Common myeloid progenitor, CD34-positive (primary cell): ENCODE measurements around the gene POLR1E.

ENCODE experiments used
- CTCF ChIA-PET: fragments of 350-600 bp; sonication (Branson Sonifier 250); formaldehyde crosslinking; loops from one replicate; lab custom pipeline; 2021; ENCODE audit warnings: antibody characterized with exemption; lab: Charles Lee
- POLR2A ChIA-PET: fragments of 350-600 bp; sonication (Branson Sonifier 250); formaldehyde crosslinking; loops from one replicate; lab custom pipeline; 2021; ENCODE audit warnings: antibody characterized with exemption; lab: Charles Lee
- DNase-seq, 3 donors: peaks; one replicate each; pipeline versions ENCODE4 v3.0.0 to v3.0.0-alpha.2; 2013
- H3K27ac ChIP-seq, 2 experiments: 1 replicate in 1 of 2; 2 replicates in 1 of 2; pipeline ENCODE4 v1.7.0; 2013; ENCODE audit warnings: inconsistent platforms in 2 of 2, low read length in 2 of 2, mild to moderate bottlenecking in 2 of 2, low read depth in 1 of 2, moderate library complexity in 1 of 2; ENCODE audit not compliant: severe bottlenecking in 2 of 2, insufficient read depth in 1 of 2, poor library complexity in 1 of 2
- H3K27me3 ChIP-seq, 5 experiments: replicated peaks in 2 of 5; 1 replicate in 3 of 5; 2 replicates in 2 of 5; pipeline versions ENCODE4 v1.6.1 to v1.7.0; 2013; ENCODE audit warnings: low read length in 4 of 5, mild to moderate bottlenecking in 2 of 5, moderate library complexity in 2 of 5, inconsistent platforms in 1 of 5; ENCODE audit not compliant: insufficient read depth in 5 of 5, control insufficient read depth in 4 of 5
- H3K36me3 ChIP-seq, 4 experiments: 1 replicate in 2 of 4; 2 replicates in 2 of 4; pipeline versions ENCODE4 v1.6.1 to v1.7.0; 2013; ENCODE audit warnings: low read length in 3 of 4, control low read depth in 1 of 4, mild to moderate bottlenecking in 1 of 4; ENCODE audit not compliant: control insufficient read depth in 4 of 4, insufficient read depth in 4 of 4
- H3K4me1 ChIP-seq, 4 experiments: 1 replicate in 3 of 4; 2 replicates in 1 of 4; pipeline versions ENCODE4 v1.6.1 to v1.7.1; 2013; ENCODE audit warnings: low read length in 3 of 4, mild to moderate bottlenecking in 3 of 4, control low read depth in 1 of 4, inconsistent platforms in 1 of 4, moderate library complexity in 1 of 4; ENCODE audit not compliant: control insufficient read depth in 4 of 4, insufficient read depth in 4 of 4; ENCODE audit errors: control extremely low read depth in 1 of 4
- H3K4me3 ChIP-seq, 7 experiments: 1 replicate in 4 of 7; 2 replicates in 3 of 7; pipeline versions ENCODE4 v1.5.1 to v1.7.0; 2013; ENCODE audit warnings: mild to moderate bottlenecking in 7 of 7, low read length in 6 of 7, moderate library complexity in 6 of 7, inconsistent platforms in 2 of 7, low read depth in 2 of 7, control low read depth in 1 of 7; ENCODE audit not compliant: insufficient read depth in 4 of 7, control insufficient read depth in 1 of 7; ENCODE audit errors: extremely low read depth in 1 of 7
- H3K9me3 ChIP-seq, 5 experiments: 1 replicate in 4 of 5; 2 replicates in 1 of 5; pipeline versions ENCODE4 v1.6.1 to v1.7.1; 2013; ENCODE audit warnings: low read length in 4 of 5, mild to moderate bottlenecking in 2 of 5, inconsistent platforms in 1 of 5, low read depth in 1 of 5, moderate library complexity in 1 of 5; ENCODE audit not compliant: control insufficient read depth in 4 of 5, insufficient read depth in 2 of 5; ENCODE audit errors: control extremely low read depth in 1 of 5
- WGBS: methylation state at CpG from one replicate; pipeline ENCODE4 v1.1.5; 2013; ENCODE audit not compliant: insufficient coverage; 5-methylcytosine and 5-hydroxymethylcytosine counted together

Gene POLR1E

GRCh38 chr9:37452611-37453010, 33.1 kb upstream of the POLR1E start:
- H3K36me3 ChIP-seq: peaks cover 5 to 21% (median 14%) of the 10 kb centered on the region in 4 experiments
- H3K4me1 ChIP-seq: peaks cover 0 to 3% (median 2%) of the 10 kb centered on the region in 4 experiments
- no peaks in the 10 kb centered on the region for H3K27me3 ChIP-seq
- H3K4me3 ChIP-seq: no peak overlapping the region
- no peak overlapping the region for H3K27ac ChIP-seq
- WGBS: no CpG with 5 or more reads among the region's 1 CpG
- CTCF ChIA-PET: interaction anchor here (1.0 to 1.2 kb wide), 2 partner anchors 10 kb away, joined by 3 to 5 read pairs; no protein-coding TSS in a partner anchor
- POLR2A ChIA-PET: no interaction called here
- H3K9me3 ChIP-seq: peaks cover 0 to 4% (median 0%) of the 10 kb centered on the region in 5 experiments
- no peak for DNase-seq

- H3K27me3 ChIP-seq: no peaks in the 10 kb centered on the region
- no peak overlapping the region for H3K27ac ChIP-seq
- 100% methylated on average over 1 of the region's 1 CpG for WGBS
- no peak overlapping the region for H3K4me3 ChIP-seq
- H3K4me1 ChIP-seq: peaks cover 0 to 3% (median 2%) of the 10 kb centered on the region in 4 experiments
- CTCF ChIA-PET: no interaction called here
- POLR2A ChIA-PET: no interaction called here
- H3K36me3 ChIP-seq: peaks cover 3 to 18% (median 10%) of the 10 kb centered on the region in 4 experiments
- no peak for DNase-seq
- peaks cover 0 to 4% (median 0%) of the 10 kb centered on the region in 5 experiments for H3K9me3 ChIP-seq
Measured at GRCh38 chr9:37453827-37454226, 31.9 kb upstream of the POLR1E start.

- H3K36me3 ChIP-seq: peaks cover 3 to 18% (median 10%) of the 10 kb centered on the region in 4 experiments
- no peak overlapping the region for H3K27ac ChIP-seq
- POLR2A ChIA-PET: no interaction called here
- no peak for DNase-seq
- peaks cover 0 to 3% (median 2%) of the 10 kb centered on the region in 4 experiments for H3K4me1 ChIP-seq
- no peaks in the 10 kb centered on the region for H3K27me3 ChIP-seq
- H3K9me3 ChIP-seq: peaks cover 0 to 4% (median 0%) of the 10 kb centered on the region in 5 experiments
- no peak overlapping the region for H3K4me3 ChIP-seq
- CTCF ChIA-PET: interaction anchor here (1.3 kb wide), 1 partner anchor 8 kb away, joined by 3 read pairs; no protein-coding TSS in a partner anchor
Measured at GRCh38 chr9:37454238-37454637, 31.5 kb upstream of the POLR1E start.

GRCh38 chr9:37455884-37456647, 29.7 kb upstream of the POLR1E start:
- no peaks in the 10 kb centered on the region for H3K27me3 ChIP-seq
- H3K36me3 ChIP-seq: peaks cover 0 to 10% (median 5%) of the 10 kb centered on the region in 4 experiments
- no peak overlapping the region for H3K27ac ChIP-seq
- no peak overlapping the region for H3K4me3 ChIP-seq
- 98% methylated on average over 4 of the region's 7 CpGs for WGBS
- peaks cover 0 to 3% (median 2%) of the 10 kb centered on the region in 4 experiments for H3K4me1 ChIP-seq
- ChIA-PET POLR2A (no interaction called here), CTCF (interaction anchor here (0.9 to 1.1 kb wide), 2 partner anchors 41 to 49 kb away, joined by 3 read pairs; no protein-coding TSS in a partner anchor)
- DNase-seq: no peak
- peaks cover 0 to 4% (median 0%) of the 10 kb centered on the region in 5 experiments for H3K9me3 ChIP-seq

GRCh38 chr9:37456817-37457216, 28.9 kb upstream of the POLR1E start:
- POLR2A ChIA-PET: no interaction called here

GRCh38 chr9:37464006-37464405, 21.7 kb upstream of the POLR1E start:
- H3K27ac ChIP-seq: peak overlapping the region; percentile 96 to 97
- CTCF ChIA-PET: interaction anchor here (1.0 to 1.6 kb wide), 3 partner anchors 17 to 128 kb away, joined by 3 read pairs; no protein-coding TSS in a partner anchor
- no peaks in the 10 kb centered on the region for H3K27me3 ChIP-seq
- H3K4me3 ChIP-seq: peak overlapping the region in 6 of 7 experiments; percentile 79 to 97 (median 93)
- no peaks in the 10 kb centered on the region for H3K9me3 ChIP-seq
- POLR2A ChIA-PET: no interaction called here
- H3K4me1 ChIP-seq: peaks cover 9 to 34% (median 20%) of the 10 kb centered on the region in 4 experiments
- WGBS: 75% methylated on average over 2 of the region's 3 CpGs
- no peak for DNase-seq
- H3K36me3 ChIP-seq: no peaks in the 10 kb centered on the region

More at GRCh38 chr9:37456817-37457216, 28.9 kb upstream of the POLR1E start:
- no peaks in the 10 kb centered on the region for H3K27me3 ChIP-seq
- no CpG with 5 or more reads among the region's 1 CpG for WGBS
- CTCF ChIA-PET: interaction anchor here (0.9 to 1.1 kb wide), 2 partner anchors 41 to 50 kb away, joined by 3 read pairs; no protein-coding TSS in a partner anchor
- peaks cover 0 to 10% (median 5%) of the 10 kb centered on the region in 4 experiments for H3K36me3 ChIP-seq
- peaks cover 0 to 4% (median 0%) of the 10 kb centered on the region in 5 experiments for H3K9me3 ChIP-seq
- no peak overlapping the region for H3K4me3 ChIP-seq
- no peak overlapping the region for H3K27ac ChIP-seq
- peaks cover 0 to under 1% (median 0%) of the 10 kb centered on the region in 4 experiments for H3K4me1 ChIP-seq
- DNase-seq: no peak
